SU-DHL-6 (cell line): ENCODE data around the gene SORBS2.

Experiments
- H2AFZ ChIP-seq: fragments of 200-600 bp; sonication (generic); 2 replicates; pipeline ENCODE4 v1.6.1; 2014; ENCODE audit warnings: low read depth, mild to moderate bottlenecking, moderate library complexity, mixed read lengths, antibody characterized with exemption, low read length; ENCODE audit not compliant: severe bottlenecking
- H3F3A ChIP-seq: fragments of 200-600 bp; shearing (Covaris generic); 2 replicates; pipeline ENCODE4 v1.6.0; 2016; ENCODE audit warnings: antibody characterized with exemption, mild to moderate bottlenecking; ENCODE audit not compliant: insufficient read depth
- H3K27ac ChIP-seq: fragments of 200-600 bp; sonication (generic); 2 replicates; pipeline ENCODE4 v1.5.1; 2016; ENCODE audit warnings: low read depth, mild to moderate bottlenecking, low read length, moderate library complexity, mixed read lengths
- H3K27me3 ChIP-seq: fragments of 200-600 bp; sonication (generic), shearing (Covaris generic); 2 replicates; pipeline ENCODE4 v1.6.0; 2014; ENCODE audit warnings: mild to moderate bottlenecking, low read length
- H3K36me3 ChIP-seq: fragments of 200-600 bp; sonication (generic); 2 replicates; pipeline ENCODE4 v1.6.1; 2014; ENCODE audit warnings: mild to moderate bottlenecking, low read length, mixed read lengths
- H3K4me2 ChIP-seq: fragments of 300-600, 200-600 bp; shearing (Covaris generic), sonication (generic); 2 replicates; pipeline ENCODE4 v1.6.0; 2014; ENCODE audit warnings: low read length, low read depth, mild to moderate bottlenecking; ENCODE audit not compliant: poor library complexity, severe bottlenecking
- H3K4me3 ChIP-seq: fragments of 200-600 bp; sonication (generic); 2 replicates; pipeline ENCODE4 v1.5.1; 2014; ENCODE audit warnings: antibody characterized with exemption, low read length, mild to moderate bottlenecking, mixed read lengths; ENCODE audit not compliant: insufficient read depth, poor library complexity, severe bottlenecking
- H3K79me2 ChIP-seq: fragments of 200-600 bp; sonication (generic); 2 replicates; pipeline ENCODE4 v1.6.1; 2014; ENCODE audit warnings: mild to moderate bottlenecking, low read length, moderate library complexity; ENCODE audit not compliant: insufficient read depth
- H3K9ac ChIP-seq: fragments of 200-600 bp; sonication (generic); 2 replicates; pipeline ENCODE4 v1.7.0; 2014; ENCODE audit warnings: mild to moderate bottlenecking, low read length
- H3K9me2 ChIP-seq: fragments of 200-600 bp; sonication (generic); replicated peaks from 2 replicates; pipeline ENCODE4 v1.6.1; 2014; ENCODE audit warnings: low read length; ENCODE audit not compliant: insufficient read depth
- H3K9me3 ChIP-seq: fragments of 200-600 bp; sonication (generic); 2 replicates; pipeline ENCODE4 v1.6.1; 2014; ENCODE audit warnings: low read length, mixed read lengths; ENCODE audit not compliant: insufficient read depth
- H4K20me1 ChIP-seq: fragments of 200-600 bp; sonication (generic); 2 replicates; pipeline ENCODE4 v1.6.1; 2014; ENCODE audit warnings: low read depth, mild to moderate bottlenecking, antibody characterized with exemption, low read length, moderate library complexity, mixed read lengths
- CTCF ChIP-seq: fragments of 200-600 bp; sonication (generic); IDR thresholded peaks from one replicate; pipeline ENCODE4 v1.5.1; 2017; ENCODE audit warnings: antibody characterized with exemption, mild to moderate bottlenecking, low read length, moderate library complexity; ENCODE audit not compliant: insufficient read depth, poor library complexity, severe bottlenecking
- EZH2phosphoT487 ChIP-seq: fragments of 200-600 bp; sonication (generic), shearing (Covaris generic); conservative IDR thresholded peaks from 2 replicates; pipeline ENCODE4 v1.6.1; 2018; ENCODE audit warnings: mild to moderate bottlenecking, antibody characterized with exemption, low read length, moderate library complexity, mixed read lengths

The SORBS2 gene

GRCh38 chr4:185623444-185624258, 188.3 kb downstream of the SORBS2 start:
- H3F3A ChIP-seq, result no peaks in the 10 kb centered on the region
- H3K79me2 ChIP-seq, result no peaks in the 10 kb centered on the region
- no peak overlapping the region for H3K27ac ChIP-seq
- H4K20me1 ChIP-seq, result no peaks in the 10 kb centered on the region
- no peaks in the 10 kb centered on the region for H3K27me3 ChIP-seq
- no peak overlapping the region for H3K9ac ChIP-seq
- no peak overlapping the region for H2AFZ ChIP-seq
- H3K4me3 ChIP-seq, result no peak overlapping the region
- no peaks in the 10 kb centered on the region for H3K36me3 ChIP-seq
- no peaks in the 10 kb centered on the region for H3K9me2 ChIP-seq
- no peak overlapping the region for H3K4me2 ChIP-seq
- H3K9me3 ChIP-seq, result no peaks in the 10 kb centered on the region
- TF ChIP-seq EZH2phosphoT487 (no peak), CTCF (no peak)

- Histone ChIP-seq H3K36me3 (peaks cover 4% of the 10 kb centered on the region; the same call in 1 of the 2 replicates), H3K4me2 (no peak overlapping the region), H3K4me3 (no peak overlapping the region), H3K27ac (no peak overlapping the region), H3K79me2 (no peaks in the 10 kb centered on the region), H2AFZ (no peak overlapping the region), H3F3A (peaks cover 17% of the 10 kb centered on the region), H3K9me2 (no peaks in the 10 kb centered on the region), H3K9ac (no peak overlapping the region), H3K9me3 (no peaks in the 10 kb centered on the region), H3K27me3 (no peaks in the 10 kb centered on the region), H4K20me1 (no peaks in the 10 kb centered on the region)
- TF ChIP-seq CTCF (no peak), EZH2phosphoT487 (no peak)
These were observed 203.8 kb downstream of the SORBS2 start for GRCh38 chr4:185608185-185608584.

DNA sequence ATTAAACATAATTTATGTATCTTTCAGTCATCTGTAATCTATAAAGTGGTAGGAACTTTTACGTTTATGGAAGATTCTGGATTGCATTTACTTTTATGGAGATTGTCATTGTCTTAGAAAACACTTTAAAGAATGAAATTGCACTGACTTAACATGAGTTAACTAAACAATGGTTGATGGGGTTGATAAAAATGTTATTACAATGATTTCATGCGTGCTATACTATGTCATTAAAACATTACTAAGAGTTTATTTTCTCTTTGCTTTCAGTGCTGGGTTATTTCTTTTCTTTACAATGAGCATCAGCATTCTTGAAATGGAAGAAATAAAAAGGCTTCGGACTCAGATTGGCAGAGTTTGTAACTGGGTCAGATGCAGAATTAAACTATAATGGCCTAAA, 209.6 kb downstream of the SORBS2 start:
- H3K9me3 ChIP-seq, result no peaks in the 10 kb centered on the region
- H2AFZ ChIP-seq, result no peak overlapping the region
- no peak overlapping the region for H3K9ac ChIP-seq
- H3K4me2 ChIP-seq, result no peak overlapping the region
- no peak overlapping the region for H3K27ac ChIP-seq
- no peaks in the 10 kb centered on the region for H3K36me3 ChIP-seq
- H4K20me1 ChIP-seq, result no peaks in the 10 kb centered on the region
- TF ChIP-seq EZH2phosphoT487 (no peak), CTCF (no peak)
- no peaks in the 10 kb centered on the region for H3K79me2 ChIP-seq
- no peak overlapping the region for H3K4me3 ChIP-seq
- H3F3A ChIP-seq, result peaks cover 8% of the 10 kb centered on the region
- no peaks in the 10 kb centered on the region for H3K27me3 ChIP-seq
- H3K9me2 ChIP-seq, result no peaks in the 10 kb centered on the region
